HCT116 (cell line): ENCODE measurements around the gene TRIM50. TPM values are rescaled to one million over a fixed set of nuclear protein-coding genes. Genes with fewer than 3 reads are reported as not detected.
"Not testable (repeated sequence)": the region's sequence is repeated elsewhere in the genome, so short reads cannot be mapped to it uniquely, and the experiment has no call there.

ENCODE experiments used
- ATAC-seq: fragments of 200-7000 bp; cut with Tn5 transposase; 2 replicates; pipeline ENCODE4 v1.9.1; 2020; ENCODE audit warnings: mild to moderate bottlenecking, moderate library complexity
- BruUV-seq: library from RNA; stranded (reverse); fragments of 400-500 nt; replicated peaks from 2 replicates; lab custom pipeline; 2021; lab: Mats Ljungman, UMichigan
- CTCF ChIA-PET: fragments of 300-600 bp; sonication (Branson Sonifier 250); formaldehyde crosslinking; loops from one replicate; lab custom pipeline; 2021; ENCODE audit warnings: antibody characterized with exemption; lab: Charles Lee
- POLR2A ChIA-PET: fragments of 300-600, 350-600 bp; sonication (Branson Sonifier 250); formaldehyde crosslinking; loops from one replicate; lab custom pipeline; 2021; ENCODE audit warnings: antibody characterized with exemption; lab: Charles Lee
- RAD21 ChIA-PET, 2 experiments: fragments of 300-600 bp; sonication (Branson Sonifier 250); formaldehyde crosslinking; loops; one replicate each; lab custom pipeline; 2023; ENCODE audit warnings: low total read pairs in 2 of 2; ENCODE audit not compliant: uncharacterized antibody in 2 of 2, unreplicated experiment in 2 of 2, low non-redundant PET in 1 of 2; lab: Charles Lee
- DNase-seq: peaks from one replicate; pipeline ENCODE4 v3.0.0-alpha.2; 2010; ENCODE audit warnings: low read depth, low spot score
- H2AFZ ChIP-seq: fragments of 200-600 bp; shearing (Covaris generic), sonication (generic); 2 replicates; pipeline ENCODE4 v1.6.1; 2017; ENCODE audit warnings: low read depth, mixed run types, mixed read lengths, antibody characterized with exemption, low read length; ENCODE audit not compliant: poor library complexity, severe bottlenecking
- H3K27ac ChIP-seq: 2 replicates; pipeline ENCODE4 v1.5.1; 2012; ENCODE audit warnings: low read depth, low read length
- H3K27me3 ChIP-seq: fragments of 200-600 bp; sonication (generic); 2 replicates; pipeline ENCODE4 v1.6.1; 2016; ENCODE audit warnings: mixed run types, low read length, mixed read lengths; ENCODE audit not compliant: insufficient read depth
- H3K36me3 ChIP-seq, 2 experiments: fragments of 200-500 bp in 1 of 2; fragments of 200-600 bp in 1 of 2; sonication (Bioruptor generic) in 1 of 2; sonication (generic) in 1 of 2; 2 replicates each; pipeline versions ENCODE4 v1.5.1 to v1.6.1; 2014 to 2016; ENCODE audit warnings: low read length in 2 of 2, inconsistent platforms in 1 of 2, mixed read lengths in 1 of 2, mixed run types in 1 of 2; ENCODE audit not compliant: insufficient read depth in 2 of 2, control insufficient read depth in 1 of 2
- H3K4me1 ChIP-seq, 2 experiments: fragments of 200-600 bp in 1 of 2; sonication (generic) in 1 of 2; 2 replicates each; pipeline versions ENCODE4 v1.5.1 to v1.6.1; 2012 to 2017; ENCODE audit warnings: low read length in 2 of 2, inconsistent platforms in 1 of 2, mild to moderate bottlenecking in 1 of 2, mixed read lengths in 1 of 2, mixed run types in 1 of 2, moderate library complexity in 1 of 2; ENCODE audit not compliant: insufficient read depth in 2 of 2, control insufficient read depth in 1 of 2
- H3K4me2 ChIP-seq: fragments of 200-600 bp; sonication (generic); 2 replicates; pipeline ENCODE4 v1.6.1; 2017; ENCODE audit warnings: mixed run types, low read length, mixed read lengths
- H3K4me3 ChIP-seq, 2 experiments: fragments of 200-600 bp in 1 of 2; sonication (generic) in 1 of 2; replicated peaks in 1 of 2; 2 replicates each; pipeline ENCODE4 v1.5.1; 2011 to 2016; ENCODE audit warnings: low read length in 2 of 2, control low read depth in 1 of 2, low read depth in 1 of 2, mild to moderate bottlenecking in 1 of 2, mixed read lengths in 1 of 2, mixed run types in 1 of 2
- H3K79me2 ChIP-seq: fragments of 200-600 bp; sonication (generic); 2 replicates; pipeline ENCODE4 v1.6.1; 2017; ENCODE audit warnings: mild to moderate bottlenecking, mixed run types, low read length, moderate library complexity, mixed read lengths; ENCODE audit not compliant: insufficient read depth
- H3K9ac ChIP-seq: fragments of 200-600 bp; sonication (generic); 2 replicates; pipeline ENCODE4 v1.6.1; 2016; ENCODE audit warnings: low read length, mixed read lengths
- H3K9me2 ChIP-seq: fragments of 200-600 bp; sonication (generic), shearing (Covaris generic); 2 replicates; pipeline ENCODE4 v1.6.1; 2017; ENCODE audit warnings: mixed run types, mild to moderate bottlenecking, moderate library complexity; ENCODE audit not compliant: insufficient read depth
- H3K9me3 ChIP-seq, 2 experiments: fragments of 200-500 bp in 1 of 2; fragments of 200-600 bp in 1 of 2; sonication (Bioruptor generic) in 1 of 2; sonication (generic) in 1 of 2; 2 replicates each; pipeline ENCODE4 v1.6.1; 2014 to 2017; ENCODE audit warnings: low read length in 2 of 2, mixed read lengths in 2 of 2, inconsistent platforms in 1 of 2, low read depth in 1 of 2, mild to moderate bottlenecking in 1 of 2, mixed run types in 1 of 2, moderate library complexity in 1 of 2; ENCODE audit not compliant: control insufficient read depth in 1 of 2, insufficient read depth in 1 of 2
- H4K20me1 ChIP-seq: fragments of 200-600 bp; sonication (generic), shearing (Covaris generic); 2 replicates; pipeline ENCODE4 v1.6.1; 2017; ENCODE audit warnings: mixed run types, mild to moderate bottlenecking, moderate library complexity; ENCODE audit not compliant: insufficient read depth
- CTCF ChIP-seq, 3 experiments: fragments of 200-600 bp in 1 of 3; sonication (generic) in 1 of 3; IDR thresholded peaks in 2 of 3; conservative IDR thresholded peaks in 1 of 3; 2 replicates each; pipeline ENCODE4 v1.5.1; 2012 to 2017; ENCODE audit warnings: low read depth in 2 of 3, low read length in 2 of 3, antibody characterized with exemption in 1 of 3, borderline replicate concordance in 1 of 3, control low read depth in 1 of 3, mild to moderate bottlenecking in 1 of 3, mixed read lengths in 1 of 3, mixed run types in 1 of 3, moderate library complexity in 1 of 3; ENCODE audit not compliant: insufficient read depth in 1 of 3
- MAX ChIP-seq: IDR thresholded peaks from 2 replicates; pipeline ENCODE4 v1.6.1; 2012
- RAD21 ChIP-seq: IDR thresholded peaks from 2 replicates; pipeline ENCODE4 v1.6.1; 2012; ENCODE audit warnings: low read depth, mild to moderate bottlenecking
- intact Hi-C: fragments of 100-400 bp; cut with micrococcal nuclease; formaldehyde crosslinking; loops from 2 replicates; pipeline ENCODE4 v1.10.0; 2022
- total RNA-seq: library from RNA; stranded (reverse); gene quantifications from one replicate; pipeline ENCODE4 v1.2.1, GENCODE V29; 2021; ENCODE audit not compliant: unreplicated experiment

The TRIM50 gene
- total RNA-seq, 1 experiment from 2014 or later: not detected

- H2AFZ ChIP-seq: peak overlapping the region; percentile 73
- H3K27me3 ChIP-seq, H3K9me3 ChIP-seq, H3K9me2 ChIP-seq, H4K20me1 ChIP-seq, H3K79me2 ChIP-seq, H3K36me3 ChIP-seq, H3K27ac ChIP-seq, POLR2A ChIA-PET: not testable (repeated sequence)
- ChIA-PET RAD21 (interaction anchor here in 1 of 2 experiments (1.0 kb wide), 1 partner anchor 127 kb away, joined by 3 read pairs; no protein-coding TSS in a partner anchor), CTCF (interaction anchor here (0.6 to 1.5 kb wide), 6 partner anchors 16 to 127 kb away, joined by 3 to 12 read pairs (median 3); no protein-coding TSS in a partner anchor)
- 0 out of 2 replicates have a peak overlapping the region, but pooled peaks have one; percentile 13 for H3K9ac ChIP-seq
- H3K4me2 ChIP-seq: peak overlapping the region; percentile 66
- ATAC-seq (peak; percentile 95), DNase-seq (peak; percentile 62)
- intact Hi-C loops: loop anchor here (1.0 to 10.0 kb wide), 2 partner anchors 127 to 411 kb away; partner anchors contain the start of gene ABHD11
- H3K4me1 ChIP-seq: peaks cover 0 to 11% of the 10 kb centered on the region in 2 experiments; a peak in 2 of 4 replicates
- TF ChIP-seq MAX: 0 out of 2 replicates have a peak, but pooled peaks have one; percentile 36
- peak; percentile 74 for TF ChIP-seq RAD21
- peak; percentile 50 to 59 (median 51); a peak in 5 of 6 replicates for TF ChIP-seq CTCF (IDR thresholded peaks at IDR 0.05 in 2 of 3, conservative IDR thresholded peaks at IDR 0.05 in 1 of 3; ENCODE audit: borderline replicate concordance in 1 of 3, insufficient read depth in 1 of 3, low read depth in 2 of 3, low read length in 2 of 3)
- TF ChIP-seq, all 23 proteins: peak for 3; not testable (repeated sequence) for 20
- peak overlapping the region in 1 of 2 experiments; percentile 11; a peak in 1 of 4 replicates for H3K4me3 ChIP-seq
- not testable (repeated sequence) for BruUV-seq
These were observed 3.6 kb downstream of the TRIM50 start for GRCh38 chr7:73324081-73324845.
